H1 (cell line): ENCODE results near the gene INO80. TPM values are rescaled to one million over a fixed set of nuclear protein-coding genes. Genes with fewer than 3 reads are reported as not detected.

ENCODE experiments used
- CHD1 ChIP-seq: IDR thresholded peaks from 2 replicates; pipeline ENCODE4 v1.6.1; 2012; ENCODE audit warnings: low read depth, low read length, improper control_type of control experiment
- CTBP2 ChIP-seq: IDR thresholded peaks from 2 replicates; pipeline ENCODE4 v1.7.0; 2011; ENCODE audit warnings: borderline replicate concordance, mild to moderate bottlenecking, moderate library complexity, mixed read lengths, low read length; ENCODE audit not compliant: insufficient read depth, insufficient read length
- GABPA ChIP-seq: IDR thresholded peaks from 2 replicates; pipeline ENCODE4 v1.6.1; 2011; ENCODE audit warnings: mild to moderate bottlenecking, low read length, moderate library complexity, borderline replicate concordance; ENCODE audit not compliant: insufficient read depth
- POLR2A ChIP-seq, 2 experiments: IDR thresholded peaks; 1 replicate in 1 of 2; 2 replicates in 1 of 2; pipeline ENCODE4 v1.6.1; 2011; ENCODE audit warnings: low read depth in 2 of 2, low read length in 2 of 2, mild to moderate bottlenecking in 2 of 2; ENCODE audit errors: control extremely low read depth in 1 of 2
- SP4 ChIP-seq: IDR thresholded peaks from 2 replicates; pipeline ENCODE4 v1.6.1; 2012; ENCODE audit warnings: low read length, inconsistent platforms
- polyA plus RNA-seq, 7 experiments: library from polyadenylated mRNA; depleted of rRNA in 3 of 7; stranded (reverse) in 5 of 7; unstranded in 2 of 7; fragments of >200 nt in 5 of 7; fragments of 200-250 nt in 2 of 7; gene quantifications; 1 replicate in 5 of 7; 2 replicates in 1 of 7; 4 replicates in 1 of 7; pipeline versions ENCODE4 v1.2.1 to v1.2.3, GENCODE V29; 2011 to 2013; ENCODE audit warnings: missing spikeins in 2 of 7, mixed read lengths in 2 of 7
- total RNA-seq: library from RNA; stranded (reverse); fragmentation: NEBNext Ultra II Directional; extraction: Animal tissue kit (Norgen Biotek cat#: 25700); gene quantifications from 2 replicates; pipeline ENCODE4 v1.2.1, GENCODE V29; 2021

Gene INO80
- total and polyA plus RNA-seq, 2 of the 8 experiments (the other 6 are each of a cell fraction or from before 2014, with no cell fraction given): 4.3 to 24.5 TPM

- TF ChIP-seq CTBP2 (no peak), GABPA (no peak), CHD1 (no peak), SP4 (no peak), POLR2A (IDR thresholded peaks at IDR 0.05; ENCODE audit: control extremely low read depth in 1 of 2, low read depth in 2 of 2, low read length in 2 of 2) (no peak)
- TF ChIP-seq, all 59 proteins: peak for 2
Observed at GRCh38 chr15:40941068-40941527, 175.0 kb downstream of the INO80 start (continued).
